Dedifferentiated amniotic fluid mesenchymal stem cell (primary cell): ENCODE measurements around the gene PI4KA.
A peak's percentile ranks its signal among the peaks of the same experiment; 100 is the strongest.

Source experiments
- DNase-seq: peaks from one replicate; pipeline ENCODE4 v3.0.0-alpha.2; 2016; ENCODE audit errors: extremely low spot score

Gene PI4KA

GRCh38 chr22:20816559-20816958 is 42.1 kb downstream of the PI4KA start:
- DNase-seq = no peak

- DNase-seq = no peak
Observed at GRCh38 chr22:20815477-20816050, 43.0 kb downstream of the PI4KA start.

GRCh38 chr22:20814221-20814808 is 44.3 kb downstream of the PI4KA start:
- DNase-seq = no peak

- no peak for DNase-seq
Observed at GRCh38 chr22:20813056-20813455, 45.6 kb downstream of the PI4KA start.

GRCh38 chr22:20811971-20812660 is 46.5 kb downstream of the PI4KA start:
- DNase-seq = no peak

- no peak for DNase-seq
Observed at GRCh38 chr22:20811171-20811570, 47.4 kb downstream of the PI4KA start.

GRCh38 chr22:20810645-20811044 is 48.0 kb downstream of the PI4KA start:
- DNase-seq = no peak

GRCh38 chr22:20809538-20810185 is 48.9 kb downstream of the PI4KA start:
- DNase-seq = no peak

- DNase-seq = no peak
Observed at GRCh38 chr22:20808844-20809243, 49.8 kb downstream of the PI4KA start.

- DNase-seq = peak; percentile 72
Observed at GRCh38 chr22:20807315-20807752, 51.3 kb downstream of the PI4KA start.

GRCh38 chr22:20805972-20806471 is 52.6 kb downstream of the PI4KA start:
- DNase-seq = no peak

- no peak for DNase-seq
Observed at GRCh38 chr22:20804650-20805049, 54.0 kb downstream of the PI4KA start.

GRCh38 chr22:20803696-20804324 is 54.8 kb downstream of the PI4KA start:
- no peak for DNase-seq

GRCh38 chr22:20802922-20803553 is 55.6 kb downstream of the PI4KA start:
- DNase-seq = no peak

GRCh38 chr22:20802452-20802851 is 56.2 kb downstream of the PI4KA start:
- no peak for DNase-seq

GRCh38 chr22:20799449-20799848 is 59.2 kb downstream of the PI4KA start:
- DNase-seq = no peak

GRCh38 chr22:20798974-20799373 is 59.6 kb downstream of the PI4KA start:
- DNase-seq = no peak

- no peak for DNase-seq
Observed at GRCh38 chr22:20798218-20798617, 60.4 kb downstream of the PI4KA start.

- DNase-seq = no peak
Observed at GRCh38 chr22:20796731-20797130, 61.9 kb downstream of the PI4KA start.

GRCh38 chr22:20794650-20795413 is 63.8 kb downstream of the PI4KA start:
- DNase-seq = no peak
